OCI-LY1 (cell line): ENCODE results near the gene NFYC.

Experiments
- H2AFZ ChIP-seq: fragments of 200-600 bp; sonication (generic), shearing (Covaris generic); 2 replicates; pipeline ENCODE4 v1.6.0; 2014; ENCODE audit warnings: antibody characterized with exemption, mild to moderate bottlenecking, low read length
- H3F3A ChIP-seq: fragments of 200-600 bp; sonication (generic), shearing (Covaris generic); 2 replicates; pipeline ENCODE4 v1.6.0; 2014; ENCODE audit warnings: mild to moderate bottlenecking, antibody characterized with exemption, low read length, moderate library complexity; ENCODE audit not compliant: insufficient read depth
- H3K27ac ChIP-seq: fragments of 200-600 bp; sonication (generic); 2 replicates; pipeline ENCODE4 v1.5.1; 2014; ENCODE audit warnings: low read length, mixed run types, mild to moderate bottlenecking, low read depth; ENCODE audit not compliant: poor library complexity, severe bottlenecking
- H3K27me3 ChIP-seq: fragments of 200-600 bp; sonication (generic); 2 replicates; pipeline ENCODE4 v1.6.0; 2014; ENCODE audit warnings: antibody characterized with exemption, mild to moderate bottlenecking, low read length, moderate library complexity; ENCODE audit not compliant: insufficient read depth
- H3K36me3 ChIP-seq: fragments of 200-600 bp; sonication (generic); 2 replicates; pipeline ENCODE4 v1.6.1; 2014; ENCODE audit warnings: mild to moderate bottlenecking, antibody characterized with exemption, low read length, moderate library complexity, mixed read lengths; ENCODE audit not compliant: insufficient read depth
- H3K4me1 ChIP-seq: fragments of 200-600 bp; sonication (generic); 2 replicates; pipeline ENCODE4 v1.5.1; 2014; ENCODE audit warnings: mild to moderate bottlenecking, low read length, moderate library complexity; ENCODE audit not compliant: insufficient read depth, severe bottlenecking
- H3K4me2 ChIP-seq: fragments of 200-600 bp; sonication (generic), shearing (Covaris generic); 2 replicates; pipeline ENCODE4 v1.6.1; 2014; ENCODE audit warnings: low read length
- H3K4me3 ChIP-seq: fragments of 200-600 bp; sonication (generic); 2 replicates; pipeline ENCODE4 v1.5.1; 2014; ENCODE audit warnings: low read length, low read depth, mild to moderate bottlenecking, mixed read lengths; ENCODE audit not compliant: poor library complexity, severe bottlenecking
- H3K79me2 ChIP-seq: fragments of 200-600 bp; shearing (Covaris generic); 2 replicates; pipeline ENCODE4 v1.6.1; 2016; ENCODE audit warnings: mixed run types, low read length, mixed read lengths; ENCODE audit not compliant: insufficient read depth
- H3K9ac ChIP-seq: fragments of 200-600 bp; sonication (generic), shearing (Covaris generic); 2 replicates; pipeline ENCODE4 v1.6.1; 2014; ENCODE audit warnings: mild to moderate bottlenecking, low read length, mixed read lengths
- H3K9me2 ChIP-seq: fragments of 200-600 bp; sonication (generic), shearing (Covaris generic); 2 replicates; pipeline ENCODE4 v1.6.1; 2014; ENCODE audit warnings: low read depth, mild to moderate bottlenecking, low read length, mixed read lengths
- H3K9me3 ChIP-seq: fragments of 200-600 bp; shearing (Covaris generic); 2 replicates; pipeline ENCODE4 v1.6.1; 2014; ENCODE audit warnings: low read length, mixed read lengths
- H4K20me1 ChIP-seq: fragments of 200-600 bp; sonication (generic), shearing (Covaris generic); 2 replicates; pipeline ENCODE4 v1.6.0; 2016; ENCODE audit warnings: mild to moderate bottlenecking, low read length; ENCODE audit not compliant: insufficient read depth
- EZH2 ChIP-seq: fragments of 200-600 bp; sonication (generic), shearing (Covaris generic); IDR thresholded peaks from 2 replicates; pipeline ENCODE4 v1.8.0; 2017; ENCODE audit warnings: borderline replicate concordance, mixed run types, mild to moderate bottlenecking, antibody characterized with exemption, low read length, moderate library complexity, mixed read lengths
- TF ChIP-seq, protein P1 (sequence below): fragments of 200-600 bp; sonication (generic), shearing (Covaris generic); IDR thresholded peaks from 2 replicates; pipeline ENCODE4 v1.5.1; 2017; ENCODE audit warnings: mild to moderate bottlenecking, antibody characterized with exemption, low read length, moderate library complexity, mixed read lengths

Gene NFYC

DNA sequence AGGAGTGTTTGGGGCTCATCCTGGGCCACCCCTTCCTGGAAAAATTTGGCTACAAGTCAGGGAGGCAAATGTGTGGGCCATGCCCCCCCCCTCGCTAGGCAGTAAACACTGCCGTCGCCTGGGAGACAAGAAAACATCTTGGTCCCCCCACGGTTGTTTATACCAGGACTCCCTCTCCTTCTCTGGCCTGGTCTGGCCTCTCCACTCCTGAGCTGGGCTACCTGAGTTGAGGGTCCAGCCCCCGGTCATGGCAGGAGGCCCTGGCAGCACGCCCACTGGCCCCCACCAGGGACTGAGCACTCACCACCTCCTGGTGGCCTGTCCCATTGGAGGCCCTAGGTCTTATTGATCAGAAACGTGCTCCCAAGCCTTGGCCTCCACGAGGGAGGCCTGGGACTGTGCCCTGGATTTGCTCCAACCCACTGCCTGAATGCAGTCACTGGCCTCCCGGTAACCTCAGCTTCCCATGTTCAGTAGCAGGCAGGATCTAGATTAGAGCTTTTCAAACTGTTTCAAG, 107.9 kb downstream of the NFYC start:
- Histone ChIP-seq H3K27me3 (no peaks in the 10 kb centered on the region), H3K9me2 (no peaks in the 10 kb centered on the region), H4K20me1 (no peaks in the 10 kb centered on the region), H3K79me2 (no peaks in the 10 kb centered on the region), H3K9ac (no peak overlapping the region), H3F3A (no peaks in the 10 kb centered on the region), H3K4me1 (peaks cover 33% of the 10 kb centered on the region), H3K36me3 (no peaks in the 10 kb centered on the region), H3K4me2 (no peak overlapping the region), H2AFZ (no peak overlapping the region), H3K27ac (no peak overlapping the region), H3K4me3 (no peak overlapping the region), H3K9me3 (no peaks in the 10 kb centered on the region)
- no peak for TF ChIP-seq EZH2
- TF ChIP-seq, protein P1, sequence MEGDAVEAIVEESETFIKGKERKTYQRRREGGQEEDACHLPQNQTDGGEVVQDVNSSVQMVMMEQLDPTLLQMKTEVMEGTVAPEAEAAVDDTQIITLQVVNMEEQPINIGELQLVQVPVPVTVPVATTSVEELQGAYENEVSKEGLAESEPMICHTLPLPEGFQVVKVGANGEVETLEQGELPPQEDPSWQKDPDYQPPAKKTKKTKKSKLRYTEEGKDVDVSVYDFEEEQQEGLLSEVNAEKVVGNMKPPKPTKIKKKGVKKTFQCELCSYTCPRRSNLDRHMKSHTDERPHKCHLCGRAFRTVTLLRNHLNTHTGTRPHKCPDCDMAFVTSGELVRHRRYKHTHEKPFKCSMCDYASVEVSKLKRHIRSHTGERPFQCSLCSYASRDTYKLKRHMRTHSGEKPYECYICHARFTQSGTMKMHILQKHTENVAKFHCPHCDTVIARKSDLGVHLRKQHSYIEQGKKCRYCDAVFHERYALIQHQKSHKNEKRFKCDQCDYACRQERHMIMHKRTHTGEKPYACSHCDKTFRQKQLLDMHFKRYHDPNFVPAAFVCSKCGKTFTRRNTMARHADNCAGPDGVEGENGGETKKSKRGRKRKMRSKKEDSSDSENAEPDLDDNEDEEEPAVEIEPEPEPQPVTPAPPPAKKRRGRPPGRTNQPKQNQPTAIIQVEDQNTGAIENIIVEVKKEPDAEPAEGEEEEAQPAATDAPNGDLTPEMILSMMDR: no peak

DNA sequence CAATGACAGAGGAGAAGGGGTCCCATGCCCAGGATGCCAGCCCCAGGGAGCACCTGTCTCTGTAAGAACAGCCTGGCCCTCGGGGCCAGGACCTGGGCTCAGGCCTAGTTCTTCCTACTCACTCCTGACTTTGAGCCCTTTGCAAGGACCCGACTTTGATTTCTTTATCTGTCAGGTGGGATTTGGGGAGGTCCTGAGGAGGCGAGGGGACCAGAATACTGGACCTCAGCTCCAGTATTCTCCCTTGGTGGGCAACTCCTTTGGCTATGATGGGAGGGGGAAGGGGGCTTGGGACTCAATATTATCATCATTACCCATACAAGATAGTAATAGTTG, 110.2 kb downstream of the NFYC start:
- Histone ChIP-seq H3F3A (no peaks in the 10 kb centered on the region), H2AFZ (no peak overlapping the region), H3K9ac (peak overlapping the region; percentile 51)

DNA sequence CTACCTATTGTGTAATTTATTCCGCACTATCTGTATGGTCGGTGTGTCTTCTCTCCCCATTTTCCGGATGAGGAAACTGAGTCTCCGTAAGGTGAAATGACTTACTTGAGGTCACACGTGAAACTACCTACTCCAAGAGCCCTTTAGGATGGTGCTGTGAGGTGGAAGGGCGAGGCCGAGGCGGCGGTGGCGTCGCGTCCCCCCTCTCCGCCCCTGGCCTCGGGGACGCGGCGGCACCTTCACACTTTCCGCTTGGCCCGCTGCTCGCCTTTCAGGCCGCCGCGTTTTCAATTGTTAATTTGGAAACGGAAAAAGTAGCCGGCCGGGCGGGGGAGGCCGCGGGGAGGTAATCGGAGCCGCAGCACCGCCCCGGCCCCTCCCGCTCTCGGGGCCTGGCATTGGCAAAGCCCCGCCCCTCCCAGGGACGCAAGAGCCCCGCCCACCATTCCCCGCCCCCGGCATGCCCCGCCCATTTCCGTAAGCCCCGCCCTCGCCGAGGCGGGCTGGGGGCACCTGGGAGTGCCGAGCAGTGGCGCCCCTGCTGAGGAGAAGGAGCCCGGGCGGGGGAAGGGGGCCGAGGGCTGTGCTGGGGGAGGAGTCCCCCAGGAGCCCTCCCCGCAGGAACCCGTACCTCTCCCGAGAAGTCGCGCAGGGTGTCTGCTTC, 110.7 kb downstream of the NFYC start:
- Histone ChIP-seq H4K20me1 (no peaks in the 10 kb centered on the region), H3K4me3 (peak overlapping the region; percentile 59), H3K4me2 (peak overlapping the region; percentile 87), H3F3A (no peaks in the 10 kb centered on the region), H3K27me3 (no peaks in the 10 kb centered on the region), H3K27ac (no peak overlapping the region), H3K9me2 (no peaks in the 10 kb centered on the region), H2AFZ (no peak overlapping the region), H3K9me3 (no peaks in the 10 kb centered on the region), H3K4me1 (peaks cover 20% of the 10 kb centered on the region), H3K36me3 (no peaks in the 10 kb centered on the region), H3K9ac (peak overlapping the region; percentile 51), H3K79me2 (no peaks in the 10 kb centered on the region)
- no peak for TF ChIP-seq EZH2
- TF ChIP-seq, protein P1: no peak

More for the DNA sequence above, 110.2 kb downstream of the NFYC start:
- H3K9me3 ChIP-seq: no peaks in the 10 kb centered on the region
- H3K4me2 ChIP-seq: peak overlapping the region; percentile 87
- TF ChIP-seq EZH2: no peak
- TF ChIP-seq, protein P1: no peak
- H3K9me2 ChIP-seq: no peaks in the 10 kb centered on the region
- H3K4me1 ChIP-seq: peaks cover 20% of the 10 kb centered on the region
- H3K27ac ChIP-seq: no peak overlapping the region
- peak overlapping the region; percentile 59 for H3K4me3 ChIP-seq
- H3K27me3 ChIP-seq: no peaks in the 10 kb centered on the region
- no peaks in the 10 kb centered on the region for H3K36me3 ChIP-seq
- no peaks in the 10 kb centered on the region for H4K20me1 ChIP-seq
- no peaks in the 10 kb centered on the region for H3K79me2 ChIP-seq
